BE2C (cell line): Measurements from ENCODE around the gene MLPH.

Experiments
- DNase-seq: peaks from one replicate; pipeline ENCODE4 v3.0.0-alpha.2; 2020
- H3K27me3 ChIP-seq: fragments of 250-450 bp; sonication (Bioruptor Pico); 2 replicates; pipeline ENCODE4 v1.5.1; 2020; ENCODE audit warnings: mild to moderate bottlenecking
- H3K36me3 ChIP-seq: fragments of 250-450 bp; sonication (Bioruptor Pico); 2 replicates; pipeline ENCODE4 v1.5.1; 2020; ENCODE audit warnings: mild to moderate bottlenecking
- H3K4me1 ChIP-seq: fragments of 250-450 bp; sonication (Bioruptor Pico); 2 replicates; pipeline ENCODE4 v1.5.1; 2020
- H3K4me3 ChIP-seq: 2 replicates; pipeline ENCODE4 v1.5.1; 2011; ENCODE audit warnings: low read depth, low read length
- H3K9me3 ChIP-seq: fragments of 250-450 bp; sonication (Bioruptor Pico); 2 replicates; pipeline ENCODE4 v1.5.1; 2020
- CTCF ChIP-seq: IDR thresholded peaks from 2 replicates; pipeline ENCODE4 v1.5.1; 2012; ENCODE audit warnings: mild to moderate bottlenecking, low read depth, low read length

MLPH gene

GRCh38 chr2:237470914-237471313 is 16.1 kb upstream of the MLPH start:
- Histone ChIP-seq H3K4me1 (peaks cover 4% of the 10 kb centered on the region), H3K4me3 (no peak overlapping the region), H3K9me3 (no peaks in the 10 kb centered on the region), H3K36me3 (no peaks in the 10 kb centered on the region), H3K27me3 (no peaks in the 10 kb centered on the region)
- DNase-seq: no peak
- TF ChIP-seq CTCF: no peak

- DNase-seq: peak; percentile 35
- Histone ChIP-seq H3K9me3 (no peaks in the 10 kb centered on the region), H3K27me3 (peaks cover 5% of the 10 kb centered on the region; the same call in 1 of the 2 replicates), H3K4me1 (peaks cover 4% of the 10 kb centered on the region), H3K36me3 (no peaks in the 10 kb centered on the region), H3K4me3 (no peak overlapping the region)
- peak; percentile 40 for TF ChIP-seq CTCF
Measured at GRCh38 chr2:237471438-237472186, 15.4 kb upstream of the MLPH start.

- DNase-seq: no peak
Measured at GRCh38 chr2:237472187-237472712, 14.8 kb upstream of the MLPH start.

GRCh38 chr2:237472909-237473877 is 13.9 kb upstream of the MLPH start:
- Histone ChIP-seq H3K4me1 (peaks cover 4% of the 10 kb centered on the region), H3K36me3 (no peaks in the 10 kb centered on the region), H3K4me3 (no peak overlapping the region), H3K9me3 (no peaks in the 10 kb centered on the region), H3K27me3 (peaks cover 5% of the 10 kb centered on the region; the same call in 1 of the 2 replicates)
- TF ChIP-seq CTCF: no peak
- DNase-seq: no peak

More at GRCh38 chr2:237472187-237472712, 14.8 kb upstream of the MLPH start:
- H3K9me3 ChIP-seq: no peaks in the 10 kb centered on the region
- peaks cover 4% of the 10 kb centered on the region for H3K4me1 ChIP-seq
- no peak overlapping the region for H3K4me3 ChIP-seq
- H3K36me3 ChIP-seq: no peaks in the 10 kb centered on the region
- peaks cover 5% of the 10 kb centered on the region; the same call in 1 of the 2 replicates for H3K27me3 ChIP-seq
- TF ChIP-seq CTCF: no peak

- no peak for DNase-seq
- no peak overlapping the region for H3K4me3 ChIP-seq
- no peaks in the 10 kb centered on the region for H3K9me3 ChIP-seq
- no peak for TF ChIP-seq CTCF
- peaks cover 5% of the 10 kb centered on the region; the same call in 1 of the 2 replicates for H3K27me3 ChIP-seq
- no peaks in the 10 kb centered on the region for H3K36me3 ChIP-seq
- peaks cover 4% of the 10 kb centered on the region for H3K4me1 ChIP-seq
Measured at GRCh38 chr2:237473878-237474441, 13.1 kb upstream of the MLPH start.
